NCI-H345 treated with DMSO at 0.1 percent for 48 hours (cell line): ENCODE data around the gene STOML2.

Experiments
- DNase-seq: peaks from one replicate; lab custom pipeline; 2025; ENCODE audit not compliant: unreplicated experiment; lab: John Stamatoyannopoulos, UW

The STOML2 gene

DNA sequence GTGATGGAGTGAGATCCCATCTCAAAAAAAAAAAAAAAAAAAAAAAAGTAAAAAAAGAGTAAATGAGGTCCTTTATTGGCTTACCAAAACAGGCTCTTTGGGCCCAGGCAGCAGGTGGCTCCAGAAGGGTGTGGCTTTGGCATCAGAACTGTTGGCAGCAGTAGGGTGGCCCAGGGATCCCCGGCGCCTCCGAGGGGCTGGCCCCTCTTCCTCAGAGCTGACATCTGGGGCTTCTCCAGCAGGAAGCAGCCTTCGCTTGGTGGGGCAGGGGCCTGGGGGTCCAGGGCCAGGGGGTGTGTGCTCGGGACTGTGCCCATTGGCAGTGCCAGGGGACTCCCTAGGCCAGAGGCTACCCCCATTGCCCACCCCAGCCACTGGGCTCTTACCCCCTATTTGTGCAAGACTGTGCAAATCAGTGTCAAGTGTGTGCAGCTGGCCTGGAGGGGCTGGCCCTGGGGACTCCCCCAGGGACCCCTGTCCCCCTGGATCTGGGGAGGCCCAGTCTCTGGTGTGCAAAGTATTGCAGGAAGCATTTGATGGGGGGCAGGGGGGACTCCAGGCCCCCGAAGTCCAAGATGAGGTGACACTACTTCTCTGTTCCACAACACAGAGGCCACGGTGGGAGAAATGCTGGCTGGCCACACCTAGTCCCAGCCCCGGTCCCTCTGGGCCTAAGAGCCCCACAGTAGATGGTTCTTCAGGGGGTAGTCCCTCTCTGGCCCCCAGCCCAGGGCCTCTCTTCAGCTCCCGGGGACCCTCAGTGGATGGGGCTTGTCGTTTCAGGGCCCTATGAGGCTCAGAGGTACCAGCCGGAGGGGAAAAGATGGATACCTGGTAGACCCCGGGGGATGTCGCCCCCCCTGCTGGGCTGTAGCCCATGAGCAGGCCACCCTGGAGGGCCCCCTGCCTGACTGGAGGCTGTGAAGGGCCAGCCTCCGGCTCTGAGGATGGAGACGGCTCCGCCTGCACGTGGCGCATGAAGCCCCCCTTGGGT lies 4.7 kb upstream of the STOML2 start:
- DNase-seq, result no peak

DNA sequence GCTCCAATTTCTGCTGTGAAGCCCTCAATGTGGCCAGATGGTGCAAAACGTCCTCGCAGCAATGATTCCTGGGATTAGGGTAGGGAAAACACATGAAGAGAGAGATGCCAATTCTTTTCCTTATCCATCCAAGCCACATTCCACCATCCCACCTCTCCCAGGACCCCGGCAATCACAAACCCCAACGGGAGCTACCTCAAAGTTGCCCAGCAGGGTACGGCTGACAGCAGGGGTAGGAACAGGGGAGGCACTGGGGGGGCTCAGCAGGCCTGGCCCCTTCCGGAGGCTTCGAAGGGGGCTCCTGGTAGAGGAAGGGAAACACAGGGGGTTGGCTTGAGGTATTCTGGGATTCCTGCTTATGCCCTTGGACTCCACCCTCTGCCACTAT lies 3.4 kb upstream of the STOML2 start:
- no peak for DNase-seq

DNA sequence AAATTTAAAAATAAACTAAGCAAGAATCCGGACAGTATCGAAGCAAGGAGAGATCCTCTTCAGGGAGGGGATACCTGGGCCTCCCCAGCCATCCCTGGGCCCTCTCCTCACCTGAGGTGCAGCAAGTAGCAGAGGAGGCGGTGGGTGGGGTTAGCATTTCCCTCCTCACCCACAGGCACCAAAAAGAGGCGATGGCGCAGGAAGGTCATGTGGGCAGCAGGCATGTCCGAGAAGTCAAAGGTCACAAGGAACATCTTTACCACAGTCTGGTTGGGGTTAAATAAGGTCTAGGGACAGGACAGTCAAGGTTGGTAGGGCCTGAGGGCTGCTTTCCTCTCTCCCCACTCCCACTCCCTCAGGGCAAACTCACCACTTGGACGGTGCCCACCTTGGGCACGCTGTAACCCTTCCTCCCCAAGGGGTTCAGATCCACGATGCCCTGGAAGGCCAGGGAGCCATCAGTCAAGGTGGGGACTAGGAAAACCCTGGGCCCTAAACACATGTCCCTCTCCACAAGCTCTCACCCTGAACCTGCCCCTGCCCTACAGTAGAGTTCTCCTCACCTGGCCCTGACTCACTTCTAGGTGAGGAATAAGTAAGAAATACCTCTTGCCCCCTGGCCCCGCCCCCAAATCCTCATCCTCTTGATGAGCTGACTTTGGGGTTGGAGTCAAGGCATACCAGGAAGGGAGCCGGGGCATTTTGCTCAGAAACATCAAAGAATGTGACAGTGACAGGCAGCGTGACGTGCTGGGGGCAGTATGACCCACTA lies 2.8 kb upstream of the STOML2 start:
- DNase-seq, result no peak

DNA sequence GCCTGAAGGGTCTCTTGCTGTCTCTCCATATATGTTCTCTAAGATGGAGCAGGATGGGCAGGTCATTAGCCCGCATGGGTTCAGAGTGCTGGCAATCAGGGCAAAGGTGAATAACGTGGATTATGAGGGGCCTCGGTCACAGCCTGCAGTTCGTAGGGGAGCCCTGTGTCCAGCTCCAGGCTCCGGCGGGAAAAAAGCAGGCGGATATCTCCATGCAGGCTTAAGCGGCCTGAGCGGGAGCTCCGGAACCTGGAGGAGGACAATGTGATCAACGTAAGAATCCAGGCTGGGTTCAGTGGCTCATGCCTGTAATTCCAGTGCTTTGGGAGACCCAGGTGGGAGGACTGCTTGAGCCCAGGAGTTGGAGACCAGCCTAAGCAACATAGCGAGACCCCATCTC lies 2.2 kb upstream of the STOML2 start:
- DNase-seq, result no peak

DNA sequence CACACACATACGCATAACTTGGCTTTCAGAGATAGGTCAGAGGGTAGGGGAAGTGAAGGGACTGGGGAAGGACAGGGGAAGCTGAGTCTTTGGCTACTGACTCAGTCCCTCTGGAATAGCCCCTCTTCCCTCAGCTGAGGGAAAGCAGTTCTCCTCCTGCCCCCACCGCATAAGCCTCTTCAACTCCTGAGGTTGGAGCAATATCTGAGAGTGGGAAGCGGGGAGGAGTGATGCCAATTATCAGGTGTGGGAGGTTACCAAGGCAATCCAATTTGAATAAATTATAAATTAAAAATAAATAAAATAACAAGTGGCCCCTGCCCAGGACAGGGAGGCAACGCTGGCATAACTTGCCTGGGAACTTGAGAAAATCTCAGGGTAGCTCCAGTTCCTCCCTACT lies 1.7 kb upstream of the STOML2 start:
- DNase-seq, result no peak

DNA sequence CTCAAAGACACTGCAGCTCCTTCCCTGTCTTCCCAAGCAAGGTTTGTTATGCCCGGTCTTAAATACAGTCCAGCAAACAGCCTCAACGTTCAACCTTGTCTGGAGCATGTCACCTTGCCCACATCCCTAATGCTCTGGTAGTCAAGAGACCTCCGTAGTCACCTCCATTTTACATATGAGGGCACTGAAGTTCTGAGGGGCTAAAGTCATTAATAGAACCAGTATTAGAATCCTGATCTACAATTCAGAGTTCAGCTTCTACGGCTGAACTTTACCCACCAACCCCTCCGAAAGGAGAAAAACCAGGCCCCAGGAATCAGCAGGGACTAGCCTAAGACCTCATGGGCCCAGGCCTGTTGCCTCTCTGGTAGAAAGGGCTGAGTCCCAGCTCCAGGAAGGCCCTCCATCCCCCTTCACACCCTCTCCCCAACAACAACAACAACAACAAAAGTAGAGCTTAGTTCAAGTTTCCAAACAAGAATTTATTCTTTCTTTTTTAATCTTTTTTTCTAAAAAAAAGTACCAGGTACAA lies 795 bp upstream of the STOML2 start:
- no peak for DNase-seq

DNA sequence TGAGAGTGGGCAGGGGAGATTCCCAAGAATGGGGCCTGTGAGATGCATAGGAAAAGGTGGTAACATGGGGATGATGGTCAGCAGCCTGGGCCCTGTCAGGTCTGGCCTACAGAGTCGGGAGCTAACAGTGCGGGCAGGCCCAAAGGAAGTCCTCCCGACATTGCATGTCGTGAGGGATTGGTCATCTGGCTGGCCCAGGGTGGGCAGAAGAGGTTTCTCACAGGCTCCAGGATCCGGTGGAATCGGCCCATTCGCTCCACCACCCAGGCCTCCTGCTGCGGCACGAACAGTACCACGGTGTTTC lies 514 bp downstream of the STOML2 start:
- DNase-seq, result no peak

DNA sequence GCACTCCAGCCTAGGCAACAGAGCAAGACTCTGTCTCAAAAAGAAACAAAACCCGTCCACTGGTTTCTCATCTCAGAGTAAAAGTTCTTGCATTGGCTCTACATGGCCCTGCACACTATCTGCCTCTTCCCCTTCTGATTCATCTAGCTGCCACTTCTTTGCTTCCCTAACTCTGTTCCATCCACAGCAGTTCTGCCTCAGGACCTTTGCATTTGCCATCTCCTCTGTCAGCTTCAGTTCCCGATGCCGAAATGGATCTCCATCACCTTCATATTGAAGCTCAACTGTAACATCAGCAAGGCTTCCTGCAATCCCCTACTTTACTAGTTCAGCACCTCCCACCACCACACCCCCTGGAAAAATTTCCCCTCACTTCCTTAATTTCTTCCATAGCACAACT lies 5.4 kb downstream of the STOML2 start:
- no peak for DNase-seq

DNA sequence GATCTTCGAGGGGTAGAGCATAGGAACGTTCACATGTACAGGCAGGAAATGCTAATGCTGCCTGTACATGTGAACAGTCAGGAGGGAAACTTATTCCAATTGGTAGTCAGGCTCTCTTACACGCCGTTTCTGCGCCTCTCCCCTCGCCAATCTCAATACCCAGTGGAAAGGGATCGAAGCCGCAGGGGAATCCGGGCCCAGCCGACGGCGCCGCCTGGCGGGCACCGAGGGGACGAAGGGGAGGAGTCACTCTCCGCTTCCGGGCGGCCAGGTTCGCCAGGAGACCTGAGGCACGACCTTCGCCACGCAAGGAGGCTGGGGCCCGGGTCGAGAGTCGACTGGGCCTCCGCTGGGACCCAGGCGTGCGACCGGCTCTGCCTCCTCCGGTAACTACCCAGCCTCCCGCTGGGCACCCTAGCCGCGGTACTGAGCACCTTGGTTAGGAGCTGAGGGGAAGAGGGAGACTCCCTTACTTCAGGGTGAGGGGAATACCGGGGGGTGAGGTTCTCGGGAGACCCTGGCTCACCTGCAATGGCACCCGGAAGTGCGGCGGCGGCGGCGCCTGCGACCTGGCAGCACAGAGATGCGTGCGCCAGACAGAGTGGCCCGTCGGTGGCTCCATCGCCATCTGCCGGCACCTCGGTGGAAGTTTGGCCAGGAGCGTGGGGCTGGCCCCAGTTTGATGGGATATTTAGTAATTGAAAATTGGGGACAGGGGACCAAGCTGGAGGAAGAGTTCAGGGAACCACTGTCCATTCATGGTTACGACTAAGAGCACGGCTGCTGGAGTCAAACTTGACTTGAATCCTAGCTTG lies 6.7 kb downstream of the STOML2 start, which contains the start of gene PIGO:
Gene PIGO (minus strand): TSS at position 557 of the 815 bp plus-strand sequence. CDS start 1,026 bp downstream, outside the sequence.
- DNase-seq, result peak; percentile 79

DNA sequence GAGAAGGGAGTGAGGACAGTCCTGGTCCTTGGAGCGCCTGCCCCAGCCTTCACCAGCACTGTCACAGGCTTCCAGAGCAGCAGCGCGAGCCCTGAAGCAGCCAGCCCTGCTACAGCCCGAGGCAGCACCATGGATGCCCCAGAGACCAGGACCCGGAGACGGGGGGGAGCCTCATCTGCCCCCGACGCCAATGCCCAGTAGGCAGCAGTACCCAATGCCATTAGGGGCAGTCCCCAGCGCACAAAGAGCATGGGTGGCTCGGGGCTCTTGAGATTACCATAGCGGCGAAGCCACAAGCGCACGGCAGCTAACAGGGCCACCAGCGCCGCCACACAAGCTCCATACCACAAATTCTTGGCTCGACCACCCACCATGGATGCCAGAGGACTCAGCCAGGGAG lies 11.4 kb downstream of the STOML2 start:
- DNase-seq, result no peak

DNA sequence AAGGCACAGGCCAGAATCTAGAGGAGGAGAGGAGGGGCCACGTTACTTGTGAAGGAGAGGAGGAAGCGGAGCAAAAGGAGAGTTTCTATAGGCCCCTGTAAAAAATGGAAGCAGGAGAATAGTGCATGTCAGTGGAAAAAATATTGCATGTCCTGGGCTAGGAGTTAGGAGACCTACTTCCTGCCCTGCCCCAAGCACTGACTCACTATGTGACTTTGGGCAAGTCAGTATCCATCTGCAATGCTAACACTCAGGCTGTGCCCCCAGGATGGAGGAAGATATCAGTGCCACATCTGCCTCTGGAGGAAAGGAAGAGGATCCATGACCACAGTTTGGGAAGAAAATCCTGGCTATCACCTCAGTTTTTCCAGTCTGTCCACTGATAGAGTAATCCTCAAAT lies 13.5 kb downstream of the STOML2 start:
- DNase-seq, result no peak

DNA sequence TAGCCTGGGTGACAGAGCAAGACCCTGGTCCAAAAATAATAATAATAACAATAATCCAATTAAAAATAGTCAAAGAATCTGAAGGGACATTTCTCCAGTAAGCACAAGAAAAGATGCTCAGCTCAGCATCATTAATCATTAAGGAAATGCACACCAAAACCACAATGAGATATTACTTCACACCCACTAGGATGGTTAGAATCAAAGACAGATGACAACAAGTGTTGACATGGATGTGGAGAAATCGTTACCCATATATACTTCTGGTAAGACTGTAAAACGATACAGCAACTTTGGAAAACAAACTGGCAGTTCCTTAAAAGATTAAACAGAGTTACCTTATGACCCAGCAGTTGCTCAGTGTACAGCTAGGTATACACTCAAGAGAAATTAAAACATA lies 17.9 kb downstream of the STOML2 start:
- no peak for DNase-seq

DNA sequence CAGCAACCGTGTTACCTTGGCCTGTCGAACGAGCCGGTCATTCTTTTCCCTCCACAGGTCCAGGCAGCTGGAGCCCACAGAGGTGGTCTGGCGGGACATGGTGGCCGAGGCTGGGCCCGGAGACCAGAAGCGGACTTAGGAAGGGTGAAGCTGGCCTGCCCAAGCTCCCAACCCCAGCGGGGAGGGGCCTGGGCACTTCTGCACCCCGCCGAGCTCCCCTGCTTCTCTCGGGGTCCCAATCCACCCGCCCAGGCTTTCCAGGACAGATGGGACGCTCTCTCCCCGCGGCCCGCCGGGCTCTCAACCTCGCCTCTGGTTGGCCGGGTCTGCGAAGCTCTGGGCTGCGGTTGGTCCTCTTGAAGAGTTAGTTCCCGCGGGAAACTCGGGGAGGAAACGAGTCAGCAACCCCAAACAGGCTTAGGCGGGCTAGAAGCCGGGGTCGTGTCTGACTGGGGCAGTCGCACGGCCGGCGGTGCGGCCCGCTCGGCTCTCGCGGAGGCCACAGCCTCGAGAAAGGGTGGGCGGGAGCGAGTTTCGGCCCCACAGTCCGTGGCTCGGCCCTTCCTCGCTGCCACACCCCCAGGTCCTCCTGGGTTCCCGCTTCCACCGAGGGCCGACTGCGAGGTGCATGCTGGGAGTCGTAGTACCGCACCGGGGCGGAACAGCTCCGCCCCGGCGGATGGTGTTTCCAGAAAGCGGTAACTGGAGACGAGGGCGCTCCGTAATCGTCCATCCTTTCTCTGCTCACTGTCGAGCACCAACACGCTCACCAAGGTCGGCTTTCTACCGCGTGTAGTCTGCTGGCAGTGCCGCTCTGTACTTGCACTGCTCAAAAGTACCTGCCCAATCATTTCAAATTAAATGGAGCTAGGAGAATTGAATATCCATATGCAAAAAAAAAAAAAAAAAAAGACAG lies 23.2 kb downstream of the STOML2 start, which contains the start of gene FANCG:
Gene FANCG (minus strand): TSS at position 517 of the 916 bp plus-strand sequence. CDS start 418 bp downstream, at position 99.
- DNase-seq, result peak; percentile 92

DNA sequence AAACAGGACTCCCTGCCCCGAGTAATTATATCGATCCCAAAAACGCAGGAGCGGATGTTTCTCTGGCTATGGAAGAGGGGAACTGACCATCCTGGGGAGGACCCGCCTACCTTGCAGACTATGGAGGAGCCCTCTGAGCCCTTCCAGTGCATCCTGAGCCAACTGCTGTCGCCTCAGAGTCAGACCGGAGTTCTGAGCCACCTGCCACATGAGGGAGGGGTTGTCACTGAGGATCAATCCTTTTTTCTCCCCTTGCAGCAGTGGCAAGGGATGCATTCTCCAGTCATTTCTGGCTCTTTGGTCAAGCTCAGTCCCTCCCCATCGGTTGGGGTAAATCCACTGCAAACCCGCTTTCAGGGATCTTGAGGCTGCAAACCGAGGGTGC lies 23.9 kb downstream of the STOML2 start:
- DNase-seq, result no peak

DNA sequence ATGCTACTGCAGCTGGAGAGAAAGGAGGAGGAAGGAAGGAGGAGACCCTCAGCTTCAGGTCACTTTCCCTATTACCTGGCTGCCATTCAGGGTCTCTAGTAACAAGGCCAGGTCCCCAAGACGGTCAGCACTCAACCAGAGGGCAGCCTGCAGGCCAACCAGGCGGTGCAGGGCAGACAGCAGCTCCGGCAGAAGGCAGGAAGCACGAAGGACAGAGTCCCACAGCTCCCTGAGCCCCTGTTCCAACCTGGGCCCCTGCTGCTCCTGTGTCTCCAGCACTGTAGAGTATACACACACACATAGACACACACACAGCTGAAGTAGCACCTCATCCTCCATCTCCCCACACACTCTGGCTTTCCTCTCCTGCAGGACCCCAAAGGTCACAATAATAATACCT lies 24.9 kb downstream of the STOML2 start:
- DNase-seq, result no peak

DNA sequence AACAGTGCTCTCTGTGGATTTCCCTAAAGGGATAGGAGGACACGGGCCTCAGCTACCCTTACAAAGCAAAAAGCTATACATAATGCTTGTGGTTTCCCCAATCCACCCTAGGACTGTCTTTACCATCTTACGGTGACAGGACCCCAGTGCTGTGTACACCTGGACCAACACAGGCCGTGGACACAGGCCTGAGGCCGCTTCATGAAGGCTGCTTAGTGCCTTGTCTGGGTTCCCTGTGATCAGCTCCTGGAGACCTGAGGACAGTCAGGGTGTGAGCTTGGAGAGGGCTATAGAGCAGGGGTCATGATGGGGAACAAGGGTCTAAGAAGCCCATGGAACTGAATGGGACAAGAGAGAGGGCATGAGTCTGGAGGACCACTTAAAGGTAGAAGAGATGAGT lies 26.1 kb downstream of the STOML2 start:
- DNase-seq, result no peak

DNA sequence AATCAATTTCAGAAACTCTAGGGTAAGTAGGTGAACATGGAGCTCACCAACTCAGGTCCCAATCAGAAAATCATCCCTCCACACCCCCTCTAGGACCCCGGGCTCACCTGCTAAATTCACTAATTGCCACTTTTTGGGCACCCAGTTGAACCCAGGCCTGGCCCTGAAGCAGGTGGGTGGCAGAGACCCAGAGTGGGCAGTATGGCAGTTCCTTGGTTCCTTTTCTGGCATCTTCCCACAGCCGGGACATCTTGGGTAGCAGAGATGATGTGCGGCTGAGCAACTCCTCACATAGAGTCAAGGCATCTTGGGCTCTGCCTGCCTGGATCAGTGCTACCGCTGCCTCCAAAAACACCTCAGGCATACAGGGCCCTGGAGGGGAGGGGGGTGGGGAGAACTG lies 27.6 kb downstream of the STOML2 start:
- DNase-seq, result no peak

DNA sequence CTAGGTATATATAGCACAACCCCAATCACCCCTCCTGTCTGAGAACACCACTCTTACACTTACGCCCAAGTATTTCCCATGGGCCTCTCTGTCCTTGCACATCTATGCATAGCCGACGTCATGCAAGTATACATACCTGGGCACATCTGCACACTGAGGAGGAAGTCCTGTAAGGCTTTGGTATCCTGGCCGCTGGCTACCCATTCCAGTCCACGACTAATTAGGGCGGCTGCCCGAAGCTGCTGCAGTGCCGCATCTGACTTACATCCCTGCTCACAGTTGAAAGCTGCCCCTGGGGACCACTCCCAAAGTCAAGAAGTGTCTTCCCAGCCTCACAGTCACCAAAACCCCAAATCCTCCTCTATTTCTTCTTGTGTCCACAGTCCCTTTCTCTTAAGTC lies 28.1 kb downstream of the STOML2 start:
- DNase-seq, result no peak

DNA sequence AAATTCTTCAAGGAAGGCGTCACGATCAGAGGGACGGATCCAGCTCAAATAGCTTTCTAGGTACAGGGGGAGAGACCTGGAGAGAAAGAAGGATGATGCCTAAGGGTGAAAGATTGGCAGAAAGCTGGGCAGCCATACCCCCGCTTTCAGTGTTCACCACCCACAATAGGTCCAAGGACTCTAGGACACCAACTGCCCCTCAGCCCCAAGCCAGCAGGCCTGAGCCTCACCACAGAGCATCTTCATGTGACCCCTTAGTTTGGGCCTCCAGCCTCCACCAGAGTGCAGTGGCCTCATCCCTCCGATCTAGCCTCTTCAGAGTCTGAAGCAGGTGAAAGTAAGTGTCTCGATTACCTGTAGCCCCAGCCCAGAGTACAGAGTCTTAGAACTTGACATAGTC lies 28.8 kb downstream of the STOML2 start:
- DNase-seq, result no peak

DNA sequence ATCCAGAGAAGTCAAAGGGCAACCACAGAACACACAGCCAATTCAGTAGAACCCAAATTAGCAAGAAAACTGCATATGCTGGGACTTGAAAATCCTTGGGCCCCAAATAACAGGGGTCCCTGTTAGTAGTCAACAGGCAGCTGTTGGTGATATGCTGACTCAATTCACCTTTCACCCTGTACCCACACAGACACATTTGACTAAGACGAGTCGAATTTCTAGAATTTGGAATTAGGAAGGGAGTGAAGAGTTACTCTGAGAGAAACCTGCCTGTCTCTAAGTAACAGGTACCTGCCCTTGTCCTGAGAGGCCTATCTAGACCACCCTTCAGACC lies 29.7 kb downstream of the STOML2 start:
- no peak for DNase-seq
